NCI-H146 treated with DMSO at 0.1 percent for 48 hours (cell line): Measurements from ENCODE around the gene HMG20A.

Experiments
- DNase-seq: peaks from one replicate; lab custom pipeline; 2025; ENCODE audit not compliant: unreplicated experiment; lab: John Stamatoyannopoulos, UW

The HMG20A gene

GRCh38 chr15:77533578-77534430, 113.1 kb downstream of the HMG20A start:
- no peak for DNase-seq
